Activated CD8-positive, alpha-beta memory T cell treated with anti-CD3 and anti-CD28 coated beads, Interleukin-2, amount 50 U/mL, for 48 hours (primary cell): ENCODE data around the gene RAB22A.
A peak's percentile ranks its signal among the peaks of the same experiment; 100 is the strongest.
"Not testable (repeated sequence)": the region's sequence is repeated elsewhere in the genome, so short reads cannot be mapped to it uniquely, and the experiment has no call there.

Experiments used
- DNase-seq: peaks from one replicate; pipeline ENCODE4 v3.0.0-alpha.2; 2020

Gene RAB22A

DNA sequence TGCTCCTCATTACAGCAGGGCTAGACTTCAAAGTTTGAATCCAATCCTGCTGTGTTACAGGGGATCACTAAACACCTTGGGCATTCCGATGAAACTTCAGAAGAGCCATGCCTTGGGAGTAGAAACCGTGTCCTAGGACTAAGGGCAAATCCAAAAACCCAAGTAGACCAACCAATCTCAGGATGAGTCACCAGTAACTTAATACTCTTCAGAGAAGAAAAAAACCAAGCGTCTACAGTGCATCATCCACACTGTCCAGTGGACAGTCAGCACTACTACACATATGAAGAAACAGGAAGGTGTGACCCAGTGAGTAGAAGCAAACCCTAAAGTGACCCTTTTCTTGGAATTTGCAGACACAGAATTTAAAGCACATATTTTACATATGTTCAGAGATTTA lies 40.1 kb downstream of the RAB22A start:
- no peak for DNase-seq

DNA sequence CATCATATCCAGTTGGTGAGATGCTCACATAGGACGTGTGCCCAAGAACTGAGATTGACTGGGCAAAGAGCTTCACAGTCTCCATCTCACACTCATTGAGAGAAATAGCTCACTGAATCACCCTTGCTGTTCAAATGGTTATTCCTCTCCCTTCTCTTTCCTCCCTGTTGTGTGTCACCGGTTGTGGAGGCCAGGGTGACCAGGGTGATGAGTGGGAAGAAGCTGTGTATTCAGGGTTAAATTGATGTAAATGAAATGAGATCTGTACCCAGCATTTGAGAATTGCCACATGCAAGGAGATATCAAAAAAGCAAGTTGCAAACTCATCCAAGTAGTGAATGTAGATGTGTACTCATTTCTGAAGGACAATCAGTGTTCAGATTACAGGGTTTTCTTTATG lies 43.0 kb downstream of the RAB22A start:
- no peak for DNase-seq

DNA sequence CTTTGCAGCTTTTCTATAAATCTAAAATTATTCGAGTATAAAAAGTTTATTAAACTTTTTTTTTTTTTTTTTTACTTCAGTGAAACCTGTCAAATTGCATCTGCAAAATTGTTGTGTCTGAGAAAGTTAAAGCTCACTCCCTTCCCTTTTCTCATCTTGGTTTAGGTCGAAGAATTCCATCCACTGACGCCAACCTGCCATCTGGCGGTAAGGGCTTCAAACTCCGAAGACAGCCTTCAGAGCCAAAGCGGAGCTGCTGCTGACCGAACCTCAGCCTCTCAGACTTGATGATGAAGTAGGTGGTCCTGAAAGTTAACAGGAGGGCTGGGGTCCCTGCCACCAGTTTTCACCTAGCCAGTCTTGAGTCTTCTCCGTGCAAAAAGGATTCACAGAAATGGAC lies 49.9 kb downstream of the RAB22A start:
- no peak for DNase-seq

DNA sequence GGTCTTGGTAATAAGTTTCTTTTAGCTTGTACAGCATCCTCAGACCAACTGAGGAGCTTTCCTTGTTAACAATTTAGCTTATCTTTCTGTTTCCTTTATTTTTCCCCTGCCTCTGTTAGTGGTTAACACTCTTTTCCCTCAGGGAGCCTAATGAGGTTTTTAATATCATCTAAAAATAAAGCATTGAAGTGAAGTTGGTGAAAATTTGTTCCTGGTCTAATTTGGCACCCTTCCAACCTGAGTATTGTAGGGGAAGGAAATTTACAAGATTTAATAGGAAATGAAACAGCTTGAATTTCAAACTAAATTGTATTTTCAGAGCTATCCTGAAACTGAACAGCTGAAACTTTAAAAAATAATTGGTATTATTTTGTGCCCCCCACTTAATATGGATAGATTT lies 51.4 kb downstream of the RAB22A start:
- no peak for DNase-seq

DNA sequence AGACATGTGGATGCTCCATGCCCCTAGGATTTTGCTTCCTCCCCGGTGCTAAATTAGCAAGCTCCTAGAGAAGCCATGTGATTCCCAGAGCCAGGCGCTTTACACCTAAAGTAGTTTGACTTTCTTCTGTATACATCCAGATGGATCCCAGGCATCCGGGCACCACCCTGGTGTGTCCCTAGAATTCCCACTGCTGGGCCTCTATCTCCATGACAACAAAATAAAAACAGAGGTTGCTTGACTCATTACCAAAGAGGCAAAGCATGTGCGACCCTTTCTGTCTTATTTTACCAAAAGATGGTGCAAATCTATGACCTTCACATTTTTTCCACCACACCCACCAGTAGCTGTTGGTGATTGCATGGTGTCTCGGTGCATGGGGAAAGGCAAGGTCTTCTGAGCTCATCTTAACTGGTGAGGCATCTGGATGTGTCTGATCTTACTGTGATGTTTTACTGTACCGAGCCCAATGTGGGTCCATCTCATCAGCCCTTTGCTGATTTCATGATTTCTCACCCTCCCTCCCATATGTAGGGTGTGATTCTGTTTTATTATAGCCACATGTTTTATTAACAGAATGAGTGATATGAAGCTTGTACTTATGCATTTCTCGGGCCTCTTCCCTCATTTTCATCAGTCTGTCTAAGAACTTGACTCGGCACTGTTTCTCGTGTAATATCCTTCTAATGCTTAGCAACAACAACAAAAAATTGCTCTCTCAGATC lies 52.1 kb downstream of the RAB22A start:
- no peak for DNase-seq

DNA sequence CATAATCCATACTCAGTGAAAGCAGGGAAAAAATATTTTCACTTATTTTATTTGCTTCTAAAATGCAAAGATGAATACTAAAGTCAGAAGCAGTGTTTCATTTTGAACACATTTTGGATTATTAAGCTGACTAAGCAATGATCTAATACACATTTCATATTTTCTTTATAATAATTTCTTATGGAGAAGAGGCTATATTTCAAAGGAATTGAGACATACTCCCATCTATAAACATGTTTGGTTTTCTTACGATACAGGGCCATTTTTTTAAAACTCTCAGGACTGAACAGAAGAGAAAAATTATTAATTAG lies 52.6 kb downstream of the RAB22A start:
- no peak for DNase-seq

DNA sequence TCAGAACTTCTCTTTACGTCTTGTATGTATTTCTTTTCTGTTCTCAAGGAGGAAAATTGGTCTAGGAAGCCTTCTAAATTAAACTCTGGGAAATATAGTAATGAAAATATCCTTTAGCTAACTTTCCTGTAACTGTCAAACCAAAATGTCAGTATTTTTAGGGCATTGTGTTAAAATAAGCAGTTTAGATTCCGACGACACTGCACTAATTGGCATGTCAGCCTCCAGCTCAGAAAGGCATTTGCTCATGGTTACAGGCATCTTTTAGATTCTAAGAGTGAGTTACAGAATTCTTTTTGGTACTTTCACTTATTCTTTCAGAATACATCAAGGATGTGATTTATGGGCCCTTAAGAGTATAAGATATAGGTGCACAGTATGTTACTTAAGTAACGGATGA lies 53.5 kb downstream of the RAB22A start:
- DNase-seq, result no peak

DNA sequence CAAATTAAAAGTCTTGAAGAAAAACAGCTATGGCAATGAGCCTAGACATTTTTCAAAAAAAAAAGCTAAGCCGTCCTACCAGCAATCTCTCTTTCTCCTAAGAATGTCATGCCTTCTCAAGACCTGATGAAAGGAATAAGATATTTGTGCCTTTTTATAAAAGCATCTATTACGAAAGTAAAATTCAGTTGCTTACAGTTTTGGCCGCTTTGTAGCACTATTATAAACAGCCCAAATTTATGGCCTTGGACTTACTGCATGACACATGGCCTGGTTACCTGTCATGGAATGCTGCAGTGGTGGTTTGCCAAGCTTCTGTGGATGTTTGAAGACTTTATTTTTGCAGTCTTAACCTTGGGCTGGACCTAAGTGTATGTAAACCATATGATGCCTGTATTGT lies 57.4 kb downstream of the RAB22A start:
- no peak for DNase-seq

DNA sequence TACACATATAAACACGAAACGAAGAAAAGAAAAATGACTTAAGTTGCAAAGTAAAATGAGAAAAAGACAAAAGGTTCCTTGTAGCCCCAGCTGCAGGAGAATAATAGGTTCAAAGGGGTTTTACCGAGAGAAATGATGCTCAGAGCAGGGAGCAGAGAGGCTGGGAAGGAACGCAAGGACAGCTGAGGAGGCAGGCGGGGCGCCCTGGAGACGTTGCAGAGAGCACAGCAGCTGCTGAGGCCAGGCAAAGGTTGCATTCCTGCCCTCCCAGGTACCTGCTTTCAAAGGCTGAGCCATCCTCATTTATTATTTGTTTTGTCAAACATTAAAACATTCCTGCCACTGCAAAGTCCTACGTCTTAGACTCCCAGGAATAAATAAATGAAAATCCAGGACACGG lies 63.3 kb downstream of the RAB22A start:
- DNase-seq, result no peak

DNA sequence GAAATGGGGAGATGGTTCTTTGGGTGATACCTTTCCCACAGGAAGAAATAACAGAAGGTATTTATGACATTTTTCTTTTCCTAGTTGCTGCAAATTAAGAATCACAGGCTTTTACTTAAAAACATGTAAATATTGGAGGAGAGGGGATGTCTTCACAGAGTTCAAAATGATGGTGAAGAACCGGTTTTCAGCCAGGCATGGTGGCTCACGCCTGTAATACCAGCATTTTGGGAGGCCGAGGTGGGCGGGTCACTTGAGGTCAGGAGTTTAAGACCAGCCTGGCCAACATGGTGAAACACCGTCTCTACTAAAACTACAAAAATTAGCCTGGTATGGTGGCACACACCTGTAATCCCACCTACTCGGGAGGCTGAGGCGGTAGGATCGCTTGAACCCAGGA lies 63.8 kb downstream of the RAB22A start:
- not testable (repeated sequence) for DNase-seq

DNA sequence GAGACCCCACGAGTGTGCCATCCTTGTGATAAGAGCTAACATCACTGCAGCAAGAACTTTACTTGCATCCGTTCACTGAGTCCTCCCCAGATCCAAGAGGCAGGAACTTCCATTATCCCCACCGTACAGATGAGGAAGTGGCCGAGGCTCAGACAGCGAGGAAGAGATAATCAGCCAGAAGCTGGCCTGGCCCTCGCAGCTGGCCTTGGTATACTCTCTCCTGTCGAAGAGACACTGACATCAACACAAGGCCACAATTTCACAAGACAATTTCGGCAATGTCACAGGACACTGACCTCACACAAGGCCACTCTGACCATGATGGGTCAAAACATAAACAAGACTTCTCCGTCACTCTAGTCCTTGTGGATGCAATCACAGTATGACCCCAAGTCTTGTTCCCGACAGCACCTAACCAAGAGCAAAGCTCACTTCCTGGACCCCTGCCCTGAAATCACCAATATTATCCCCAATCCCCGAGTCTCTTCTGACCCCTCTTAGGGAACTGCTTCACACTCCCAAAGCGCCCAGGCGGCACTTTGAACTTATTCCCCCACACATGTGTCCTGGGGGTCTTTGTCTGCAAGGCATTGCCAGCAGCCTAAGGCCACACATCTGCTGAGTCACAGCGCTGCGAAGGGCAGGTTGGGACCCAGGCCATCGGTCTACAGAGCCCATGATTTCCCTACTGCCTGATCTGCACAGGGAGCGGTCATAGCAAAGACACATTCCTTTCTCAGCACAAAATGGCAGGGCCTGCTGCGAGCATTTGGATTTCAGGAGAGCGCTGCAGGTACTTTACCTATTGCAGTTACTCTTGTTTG lies 64.7 kb downstream of the RAB22A start:
- DNase-seq, result no peak

DNA sequence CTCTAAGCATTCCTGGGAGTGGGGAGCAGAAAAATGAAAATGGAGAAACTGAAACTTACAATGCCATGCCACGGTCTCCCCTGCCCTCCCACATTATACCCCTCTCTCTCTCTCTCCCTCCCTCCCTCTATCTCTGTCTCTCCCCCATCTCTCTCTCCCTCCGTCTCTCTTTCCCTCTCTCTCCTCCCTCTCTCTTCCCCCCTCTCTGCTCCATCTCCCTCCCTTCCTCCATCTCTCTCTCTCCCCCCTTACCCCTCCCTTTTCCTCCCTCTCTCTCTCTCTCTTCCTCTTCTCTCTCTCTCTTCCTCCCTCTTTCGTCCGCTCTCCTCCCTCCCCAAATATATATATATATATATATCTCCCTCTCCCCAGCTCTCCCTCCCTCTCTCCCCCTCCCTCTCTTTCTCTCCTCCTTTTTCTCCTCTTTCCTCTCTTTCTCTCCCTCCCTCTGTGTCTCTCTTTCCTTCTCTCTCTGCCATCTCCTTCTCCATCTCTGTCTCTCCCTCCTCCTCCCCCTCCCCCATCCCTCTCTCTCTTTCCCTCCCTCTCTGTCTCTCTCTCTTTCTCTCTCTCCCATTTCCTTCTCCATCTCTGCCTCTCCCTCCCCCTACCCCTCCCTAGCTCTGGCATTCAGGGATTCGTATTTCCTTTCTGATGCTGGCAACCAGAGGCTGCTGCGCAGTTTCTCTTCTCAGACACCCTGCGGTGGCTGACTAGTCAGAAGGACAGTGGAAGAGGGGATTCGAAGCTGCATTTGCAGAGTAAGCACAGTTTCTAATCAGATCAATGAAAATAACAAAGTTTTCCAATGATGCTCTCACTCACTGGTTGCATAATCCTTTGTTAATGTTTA lies 65.6 kb downstream of the RAB22A start:
- no peak for DNase-seq

DNA sequence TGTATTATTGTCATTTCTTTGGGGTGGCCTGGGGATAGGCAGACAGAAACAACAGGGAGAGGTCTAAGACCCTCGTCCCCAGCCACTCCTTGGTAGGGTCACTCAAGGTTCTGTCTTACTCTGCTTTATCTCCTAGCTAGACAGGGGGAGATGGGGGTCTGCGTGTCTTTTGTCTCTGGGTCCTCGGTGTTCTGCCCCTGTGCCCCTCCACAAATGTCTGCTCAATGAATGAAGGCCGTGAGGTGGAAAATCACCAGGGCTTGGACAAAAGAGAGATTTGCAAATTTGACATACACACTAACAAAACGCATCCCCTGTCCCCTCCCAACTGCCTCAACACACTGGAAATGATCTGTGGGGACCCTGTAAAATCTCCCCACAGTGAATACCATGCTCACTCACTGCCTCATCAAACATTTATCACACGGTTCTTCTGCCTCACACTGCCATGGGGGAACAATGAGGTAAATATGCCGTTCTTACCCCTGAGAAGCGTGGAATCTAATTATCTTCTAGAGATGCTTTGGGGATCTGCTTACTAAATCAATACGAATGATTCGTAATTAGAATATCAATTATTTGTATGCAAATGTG lies 66.3 kb downstream of the RAB22A start:
- DNase-seq, result no peak

DNA sequence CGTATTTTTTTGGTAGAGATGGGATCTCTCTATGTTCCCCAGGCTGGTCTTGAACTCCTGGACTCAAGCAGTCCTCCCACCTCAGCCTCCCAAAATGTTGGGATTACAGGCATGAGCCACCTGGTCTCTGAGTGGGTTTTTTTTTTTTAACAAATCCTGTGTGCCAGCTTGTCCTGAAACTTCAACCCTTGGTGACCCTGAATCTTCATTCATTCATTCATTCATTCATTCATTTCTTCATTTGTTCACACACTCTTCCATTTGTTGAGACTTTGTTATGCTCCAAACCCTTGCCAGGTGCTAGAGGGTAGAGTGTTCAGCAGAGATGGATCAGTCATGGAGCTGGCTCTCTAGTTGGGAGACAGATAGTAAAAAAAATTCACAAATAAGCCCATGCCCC lies 67.5 kb downstream of the RAB22A start:
- DNase-seq, result no peak

DNA sequence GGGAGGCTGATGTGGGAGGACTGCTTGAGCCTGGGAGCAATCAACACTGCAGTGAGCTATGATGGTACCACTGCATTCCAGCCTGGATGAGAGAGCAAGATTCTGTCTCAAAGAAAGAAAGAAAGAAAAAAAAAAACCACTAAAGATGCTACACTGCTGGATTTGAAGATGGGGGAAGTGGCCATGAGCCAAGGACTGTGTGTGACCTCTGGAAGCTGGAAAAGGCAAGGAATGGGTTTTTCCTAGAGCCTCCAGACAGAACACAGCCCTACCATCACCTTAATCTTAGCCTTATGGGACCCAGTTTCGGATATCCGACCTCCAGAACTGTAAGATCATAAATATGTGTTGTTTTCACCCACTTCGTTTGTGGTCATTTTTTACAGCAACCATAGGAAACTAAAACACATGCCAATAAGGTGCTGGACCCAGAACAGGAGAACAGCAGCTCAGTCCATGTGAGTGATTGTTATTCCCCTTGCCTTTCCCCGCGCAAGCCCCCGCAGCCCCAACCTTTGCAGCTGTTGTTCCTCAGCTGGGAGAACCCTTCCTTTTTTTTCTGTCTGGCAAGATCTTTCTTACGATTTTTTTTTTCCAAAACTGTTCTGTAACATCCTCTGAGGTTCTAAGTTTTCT lies 68.4 kb downstream of the RAB22A start:
- DNase-seq, result no peak

DNA sequence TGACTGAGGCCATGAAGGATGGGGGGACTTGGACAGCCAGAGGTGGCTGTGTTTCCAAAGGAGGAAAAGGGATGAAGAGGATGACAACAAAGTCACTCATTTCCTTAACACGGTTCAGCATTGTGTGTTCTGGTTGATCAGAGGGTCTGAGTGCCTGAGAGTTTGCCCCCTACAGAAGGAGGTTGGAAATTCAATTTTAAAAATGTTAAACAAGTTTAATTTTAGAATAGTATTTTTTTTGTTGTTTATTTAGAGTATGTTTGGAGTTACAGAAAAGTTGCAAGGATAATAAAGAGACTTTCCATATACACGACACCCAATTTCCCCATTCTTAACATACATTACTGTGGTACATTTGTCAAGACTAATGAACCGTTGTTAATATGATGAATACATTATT lies 69.2 kb downstream of the RAB22A start:
- DNase-seq, result no peak

DNA sequence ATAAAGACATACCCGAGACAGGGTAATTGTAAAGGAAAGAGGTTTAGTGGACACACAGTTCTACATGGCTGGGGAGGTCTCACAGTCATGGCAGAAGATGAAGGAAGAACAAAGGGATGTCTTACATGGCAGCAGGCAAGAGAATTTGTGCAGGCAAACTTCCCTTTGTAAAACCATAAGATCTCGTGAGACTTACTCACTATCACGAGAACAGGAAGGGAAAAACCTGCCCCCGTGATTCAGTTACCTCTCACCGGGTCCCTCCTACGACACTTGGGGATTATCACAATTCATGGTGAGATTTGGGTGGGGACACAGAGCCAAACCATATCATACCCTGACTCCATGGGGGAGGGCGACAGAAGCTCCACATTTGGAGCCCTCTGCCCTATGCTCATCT lies 72.1 kb downstream of the RAB22A start:
- DNase-seq, result no peak

DNA sequence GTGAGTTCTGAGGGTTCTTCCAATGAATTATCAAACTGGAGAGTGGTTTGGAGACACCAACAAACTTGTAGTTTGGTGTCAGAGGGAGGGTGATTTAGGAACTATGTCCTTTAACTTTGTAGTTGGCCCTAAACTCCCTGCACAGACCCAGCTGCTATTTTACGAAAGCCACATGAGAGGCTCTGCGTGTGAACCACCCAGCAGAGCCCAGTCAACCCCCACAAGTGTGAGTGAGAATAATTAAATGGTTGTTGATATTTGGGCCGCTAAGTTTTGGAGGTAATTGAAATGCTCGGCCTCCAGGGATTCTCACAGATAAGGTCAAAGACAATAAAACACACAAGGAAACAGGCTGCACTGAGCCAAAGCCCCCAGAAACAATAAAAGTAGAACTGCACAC lies 72.6 kb downstream of the RAB22A start:
- DNase-seq, result no peak

DNA sequence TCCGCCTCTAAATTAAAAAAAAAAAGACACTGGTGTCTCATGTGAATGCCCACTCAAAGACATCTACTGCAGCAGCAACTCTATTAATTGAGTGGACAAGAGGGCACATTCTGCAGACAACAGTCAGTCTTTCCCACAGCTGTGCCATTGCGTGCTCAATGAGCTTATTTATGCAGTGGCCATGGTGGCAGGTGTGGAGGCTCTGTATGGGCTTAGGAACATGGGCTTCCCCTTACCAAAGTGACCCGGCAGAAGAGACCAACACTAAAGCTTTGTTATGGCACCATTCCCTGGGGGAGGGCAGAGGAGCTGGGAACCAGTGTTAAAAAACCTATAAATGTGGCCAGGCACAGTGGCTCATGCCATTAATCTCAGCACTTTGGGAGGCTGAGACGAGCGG lies 75.3 kb downstream of the RAB22A start:
- no peak for DNase-seq

DNA sequence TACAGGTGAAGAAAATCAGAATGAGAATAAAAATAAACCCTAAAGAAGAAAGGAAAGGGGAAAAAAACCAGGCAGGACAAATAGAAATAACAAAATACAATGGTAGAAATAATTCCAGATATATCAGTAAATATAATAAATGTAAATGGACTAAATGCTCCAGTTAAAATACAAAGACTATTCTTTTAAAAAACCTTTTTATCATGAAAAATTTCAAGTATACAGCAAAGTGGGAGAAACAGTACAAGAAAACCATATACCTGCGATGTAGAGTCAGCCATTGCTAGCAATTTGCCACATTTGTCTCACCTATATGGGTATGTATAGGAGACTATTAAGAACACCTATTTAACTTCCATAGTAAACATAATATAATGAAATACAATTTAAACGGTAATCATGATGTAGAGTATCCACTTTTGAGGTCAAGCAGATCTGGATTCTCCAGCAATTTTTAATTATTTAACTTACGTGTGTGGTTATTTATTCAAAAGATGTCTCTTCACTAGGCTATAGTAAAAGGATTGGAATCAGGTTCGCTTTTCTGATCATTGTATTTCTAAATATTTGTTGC lies 78.6 kb downstream of the RAB22A start:
- no peak for DNase-seq

DNA sequence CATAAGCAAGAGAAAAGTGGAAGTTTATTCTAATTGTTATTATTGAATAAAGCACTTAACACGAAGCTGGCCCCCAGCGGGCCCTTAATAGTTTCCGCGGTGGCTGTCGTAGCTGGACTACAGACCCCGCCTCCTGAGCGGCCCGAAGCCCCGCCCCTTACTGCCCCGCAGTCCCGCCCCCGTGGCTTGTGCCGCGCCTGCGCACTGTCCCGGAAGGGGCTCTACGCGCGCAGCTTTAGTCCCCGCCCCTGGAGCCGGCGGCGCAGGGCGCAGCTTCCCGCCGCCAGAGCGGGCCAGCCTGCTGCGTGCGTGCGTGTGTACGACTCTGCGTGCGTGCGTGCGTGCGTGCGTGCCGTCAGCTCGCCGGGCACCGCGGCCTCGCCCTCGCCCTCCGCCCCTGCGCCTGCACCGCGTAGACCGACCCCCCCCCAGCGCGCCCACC lies 79.4 kb downstream of the RAB22A start, which contains the start of gene VAPB:
VAPB (plus strand) TSS at position 348 of the 442 bp plus-strand sequence. CDS start 231 bp downstream, outside the sequence.
- peak; percentile 99 for DNase-seq

DNA sequence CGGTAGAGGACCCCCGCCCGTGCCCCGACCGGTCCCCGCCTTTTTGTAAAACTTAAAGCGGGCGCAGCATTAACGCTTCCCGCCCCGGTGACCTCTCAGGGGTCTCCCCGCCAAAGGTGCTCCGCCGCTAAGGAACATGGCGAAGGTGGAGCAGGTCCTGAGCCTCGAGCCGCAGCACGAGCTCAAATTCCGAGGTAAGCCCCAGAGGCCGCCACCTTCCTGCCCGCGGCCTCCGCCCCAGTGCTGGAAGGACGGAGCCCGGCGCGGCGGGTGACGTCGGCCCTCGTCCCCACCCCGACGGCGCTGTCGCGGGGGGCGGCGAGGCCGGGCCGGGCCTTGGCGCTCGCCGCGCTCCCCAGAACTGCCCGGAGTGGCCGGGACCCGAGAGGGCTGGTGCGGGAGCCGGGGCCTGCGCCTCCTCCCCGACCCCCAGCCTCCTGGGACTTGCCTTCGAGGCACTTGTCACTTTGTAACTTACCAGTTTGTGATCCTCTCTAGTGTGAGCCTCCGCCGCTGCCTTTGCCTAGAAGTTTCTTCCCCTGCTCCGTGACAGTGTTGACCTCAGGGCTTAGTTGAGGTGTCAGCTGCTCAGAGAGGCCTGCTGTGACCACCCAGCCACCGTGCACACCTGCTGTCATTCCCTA lies 79.9 kb downstream of the RAB22A start:
- peak; percentile 75 for DNase-seq
